Measurements from ENCODE around the gene SNRNP35.
"Not testable (repeated sequence)": the region's sequence is repeated elsewhere in the genome, so short reads cannot be mapped to it uniquely, and the experiment has no call there.

SNRNP35 gene

GRCh38 chr12:123491056-123491455 lies 33.1 kb downstream of the SNRNP35 start:
- no peak for DNase-seq

GRCh38 chr12:123491481-123491880 lies 33.5 kb downstream of the SNRNP35 start:
- no peak for DNase-seq

- not testable (repeated sequence) for DNase-seq
These were observed 34.5 kb downstream of the SNRNP35 start for GRCh38 chr12:123492339-123493039.

- DNase-seq: no peak
These were observed 36.3 kb downstream of the SNRNP35 start for GRCh38 chr12:123494124-123494851.

- no peak for DNase-seq
These were observed 39.1 kb downstream of the SNRNP35 start for GRCh38 chr12:123497065-123497464.

GRCh38 chr12:123498126-123498825 lies 40.3 kb downstream of the SNRNP35 start:
- DNase-seq: no peak

- DNase-seq: no peak
These were observed 41.4 kb downstream of the SNRNP35 start for GRCh38 chr12:123499332-123499731.

GRCh38 chr12:123502163-123502704 lies 44.3 kb downstream of the SNRNP35 start:
- no peak for DNase-seq

- DNase-seq: no peak
These were observed 48.3 kb downstream of the SNRNP35 start for GRCh38 chr12:123506059-123506842.

- DNase-seq: no peak
These were observed 48.9 kb downstream of the SNRNP35 start for GRCh38 chr12:123506843-123507236.

GRCh38 chr12:123512838-123513665 lies 55.1 kb downstream of the SNRNP35 start:
- no peak for DNase-seq

- no peak for DNase-seq
These were observed 55.9 kb downstream of the SNRNP35 start for GRCh38 chr12:123513805-123514204.

GRCh38 chr12:123514582-123515221 lies 56.8 kb downstream of the SNRNP35 start:
- not testable (repeated sequence) for DNase-seq

GRCh38 chr12:123516216-123516780 lies 58.4 kb downstream of the SNRNP35 start:
- no peak for DNase-seq
